Ecto neural progenitor cell (in vitro differentiated cells): ENCODE results near the gene NPC1L1.

Experiments used
- DNase-seq: peaks from one replicate; pipeline ENCODE4 v3.0.0-alpha.2; 2018; ENCODE audit warnings: low spot score

Gene NPC1L1

GRCh38 chr7:44505595-44505994, 35.5 kb downstream of the NPC1L1 start:
- no peak for DNase-seq

GRCh38 chr7:44498230-44498954, 42.7 kb downstream of the NPC1L1 start:
- no peak for DNase-seq

- DNase-seq = no peak
Observed at GRCh38 chr7:44497155-44498027, 43.7 kb downstream of the NPC1L1 start.

GRCh38 chr7:44496385-44496784, 44.7 kb downstream of the NPC1L1 start:
- no peak for DNase-seq

- no peak for DNase-seq
Observed at GRCh38 chr7:44494960-44495359, 46.2 kb downstream of the NPC1L1 start.

GRCh38 chr7:44491229-44491628, 49.9 kb downstream of the NPC1L1 start:
- no peak for DNase-seq

GRCh38 chr7:44490351-44491200, 50.6 kb downstream of the NPC1L1 start, which contains the start of gene NUDCD3:
TSS of gene NUDCD3 (minus strand) at chr7:44490658. CDS start at chr7:44490600, 58 bp downstream.
- peak; percentile 91 for DNase-seq

- DNase-seq = no peak
Observed at GRCh38 chr7:44489955-44490350, 51.2 kb downstream of the NPC1L1 start.

GRCh38 chr7:44488955-44489354, 52.2 kb downstream of the NPC1L1 start:
- no peak for DNase-seq

- no peak for DNase-seq
Observed at GRCh38 chr7:44486693-44487092, 54.4 kb downstream of the NPC1L1 start.

- no peak for DNase-seq
Observed at GRCh38 chr7:44486001-44486400, 55.1 kb downstream of the NPC1L1 start.

GRCh38 chr7:44484482-44485313, 56.4 kb downstream of the NPC1L1 start:
- DNase-seq = no peak

GRCh38 chr7:44482502-44483485, 58.3 kb downstream of the NPC1L1 start:
- DNase-seq = no peak

- DNase-seq = no peak
Observed at GRCh38 chr7:44477938-44478337, 63.2 kb downstream of the NPC1L1 start.

GRCh38 chr7:44477063-44477830, 63.9 kb downstream of the NPC1L1 start:
- DNase-seq = peak; percentile 73

GRCh38 chr7:44476313-44476712, 64.8 kb downstream of the NPC1L1 start:
- no peak for DNase-seq

GRCh38 chr7:44473295-44473694, 67.8 kb downstream of the NPC1L1 start:
- DNase-seq = no peak

GRCh38 chr7:44472843-44473242, 68.3 kb downstream of the NPC1L1 start:
- no peak for DNase-seq

GRCh38 chr7:44471850-44472249, 69.3 kb downstream of the NPC1L1 start:
- DNase-seq = no peak
